Stimulated activated naive CD4-positive, alpha-beta T cell (primary cell): Measurements from ENCODE around the gene ASAP3.

Source experiments
- DNase-seq, 6 experiments: peaks; one replicate each; lab custom pipeline; 2025; lab: John Stamatoyannopoulos, UW

Gene ASAP3

GRCh38 chr1:23477359-23478144 is 6.4 kb downstream of the ASAP3 start:
- DNase-seq: no peak

GRCh38 chr1:23475641-23476040 is 8.3 kb downstream of the ASAP3 start:
- DNase-seq: no peak

GRCh38 chr1:23475134-23475628 is 8.8 kb downstream of the ASAP3 start:
- DNase-seq: no peak

DNA sequence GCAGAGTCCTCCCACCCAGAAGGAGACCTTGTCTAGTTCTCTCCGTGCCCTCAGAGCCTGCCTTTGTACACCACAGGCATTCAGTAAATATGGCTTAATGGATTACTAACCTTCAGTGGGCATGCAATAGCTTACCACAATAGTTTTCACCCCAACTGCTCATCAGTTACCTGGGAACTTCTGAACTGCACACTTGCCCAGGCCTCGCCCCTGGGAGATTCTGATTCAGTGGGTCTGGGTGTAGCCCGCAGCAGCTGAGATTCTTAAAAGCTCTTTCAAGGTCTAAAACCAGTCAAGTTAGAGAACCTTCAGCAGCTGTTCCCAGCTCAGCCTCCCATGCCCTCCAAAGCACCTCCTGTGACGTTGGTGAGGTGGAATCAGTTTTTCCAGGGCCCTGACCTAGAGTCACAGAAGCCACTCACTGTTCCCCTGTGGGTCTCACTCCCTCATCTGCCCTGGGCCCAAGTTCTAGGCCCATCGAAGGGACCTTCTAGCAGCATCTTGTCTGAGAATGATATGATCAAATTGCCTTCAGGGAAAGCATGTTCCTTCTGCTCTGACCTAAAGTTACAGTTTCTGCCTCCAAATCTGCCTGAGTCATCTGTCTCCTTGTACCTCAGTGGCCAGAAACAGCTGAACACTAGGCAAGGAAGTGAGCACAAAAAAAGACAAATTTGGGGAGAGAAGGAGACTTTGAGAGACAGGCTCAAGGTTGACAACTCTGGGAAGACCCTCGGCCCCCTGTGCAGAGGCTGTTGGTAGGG is 10.8 kb downstream of the ASAP3 start:
- DNase-seq: no peak

DNA sequence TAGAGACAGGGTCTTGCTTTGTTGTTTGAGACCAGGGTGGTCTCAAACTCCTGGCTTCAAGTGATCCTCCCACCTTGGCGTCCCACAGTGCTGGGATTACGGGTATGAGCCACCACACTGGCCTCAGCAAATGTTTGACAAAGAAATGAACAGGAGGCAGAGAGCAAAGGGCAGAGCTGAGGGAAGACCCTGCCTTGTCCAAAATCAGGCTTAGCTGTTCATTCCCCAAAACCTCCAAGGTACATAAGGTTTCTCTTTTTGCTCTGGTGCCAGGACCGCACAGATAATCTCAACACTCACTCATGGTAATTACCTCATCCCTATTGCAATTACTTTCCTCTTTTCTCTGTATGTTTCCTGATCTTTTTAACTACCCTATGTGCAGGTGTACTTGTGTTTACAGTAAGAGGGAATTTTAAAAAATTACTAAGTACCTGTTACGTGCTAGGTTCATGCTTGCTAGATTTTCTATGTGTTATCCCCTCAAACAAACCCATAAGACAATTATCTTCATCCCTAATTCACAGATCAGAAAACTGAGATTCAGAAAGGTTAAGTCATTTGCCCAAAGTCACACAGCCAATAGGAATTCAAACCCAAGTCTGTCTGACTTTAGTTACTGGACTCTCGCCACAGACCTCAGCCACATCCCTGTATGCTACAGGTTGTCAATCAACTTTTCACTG is 11.5 kb downstream of the ASAP3 start:
- no peak for DNase-seq

GRCh38 chr1:23471473-23472075 is 12.4 kb downstream of the ASAP3 start:
- no peak for DNase-seq

DNA sequence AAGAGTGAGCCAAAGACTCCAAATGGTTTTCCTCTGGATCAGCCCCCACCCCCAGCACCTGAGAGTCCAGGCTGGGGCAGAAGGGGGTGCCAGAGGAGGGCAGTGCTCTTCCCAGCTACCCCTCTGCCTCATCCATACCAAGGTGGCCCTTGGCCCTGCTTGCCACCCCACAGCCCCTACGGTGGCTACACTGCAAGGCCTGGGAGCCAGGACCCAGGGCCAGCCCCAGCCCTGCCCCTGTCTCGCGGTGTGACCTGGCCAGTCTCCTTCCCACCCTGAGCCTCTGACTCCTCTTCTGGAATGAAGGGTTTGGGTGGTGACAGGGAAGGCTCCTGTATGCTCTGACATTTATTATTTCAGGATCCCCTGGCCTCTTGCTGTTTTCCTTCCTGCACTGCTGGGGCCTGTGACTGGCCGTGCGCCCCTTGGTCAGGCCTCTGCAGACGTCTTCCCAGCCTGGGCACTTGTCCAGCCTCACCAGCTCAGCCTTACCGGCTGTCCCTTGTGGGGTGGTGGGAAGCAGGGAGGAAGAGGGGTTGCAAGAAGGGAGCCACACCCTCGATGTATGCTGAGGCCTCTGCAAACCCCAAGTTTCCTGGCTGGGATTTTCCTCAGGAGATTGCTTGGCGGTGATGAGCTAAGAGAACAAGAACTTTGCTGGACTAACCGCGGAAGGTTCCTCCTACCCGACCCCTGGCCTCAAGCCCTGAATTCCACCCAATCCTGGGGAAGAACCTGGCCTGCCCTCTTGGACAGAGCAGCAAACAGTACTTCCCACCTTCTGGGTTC is 13.5 kb downstream of the ASAP3 start:
- no peak for DNase-seq

- no peak for DNase-seq
These were observed 14.5 kb downstream of the ASAP3 start for GRCh38 chr1:23469372-23469982.

- DNase-seq: no peak
These were observed 17.5 kb downstream of the ASAP3 start for GRCh38 chr1:23466423-23466989.

DNA sequence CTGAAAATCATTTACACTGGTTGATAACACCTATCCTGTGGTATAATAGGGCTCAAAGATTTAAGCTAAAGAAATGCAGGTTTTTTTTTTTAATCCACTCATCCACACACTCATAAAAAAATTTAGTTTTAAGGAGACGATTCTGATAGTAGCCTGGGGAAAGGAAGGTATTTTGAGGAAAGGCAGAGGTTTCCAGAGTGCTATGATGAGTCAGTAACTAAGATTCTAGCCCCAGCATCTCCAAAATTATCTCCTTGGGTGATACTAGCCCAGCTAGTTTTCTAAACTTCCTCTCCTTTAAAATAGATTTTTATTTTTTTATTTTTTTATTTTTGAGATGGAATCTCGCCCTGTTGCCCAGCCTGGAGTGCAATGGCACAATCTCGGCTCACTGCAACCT is 20.7 kb downstream of the ASAP3 start:
- no peak for DNase-seq

DNA sequence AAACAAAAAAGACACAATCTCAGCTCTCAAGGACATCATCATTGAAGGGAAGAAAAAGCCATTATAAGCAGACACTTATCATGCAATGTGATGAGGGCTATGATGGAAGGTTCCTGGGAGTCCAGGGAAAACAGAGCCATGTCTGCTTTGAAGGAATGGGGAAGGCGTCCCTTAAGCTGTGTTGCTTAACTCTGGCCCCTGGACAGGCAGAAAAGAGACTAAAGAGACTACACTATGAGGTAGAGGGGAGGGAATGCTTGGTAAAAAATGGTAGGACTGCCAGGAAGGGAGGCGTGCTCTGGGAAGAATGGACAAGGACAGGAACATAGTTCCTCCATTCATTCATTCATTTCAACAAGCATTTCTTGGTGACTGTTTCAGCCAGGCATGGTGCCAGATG is 21.2 kb downstream of the ASAP3 start:
- DNase-seq: no peak

- no peak for DNase-seq
These were observed 22.9 kb downstream of the ASAP3 start for GRCh38 chr1:23461050-23461449.

DNA sequence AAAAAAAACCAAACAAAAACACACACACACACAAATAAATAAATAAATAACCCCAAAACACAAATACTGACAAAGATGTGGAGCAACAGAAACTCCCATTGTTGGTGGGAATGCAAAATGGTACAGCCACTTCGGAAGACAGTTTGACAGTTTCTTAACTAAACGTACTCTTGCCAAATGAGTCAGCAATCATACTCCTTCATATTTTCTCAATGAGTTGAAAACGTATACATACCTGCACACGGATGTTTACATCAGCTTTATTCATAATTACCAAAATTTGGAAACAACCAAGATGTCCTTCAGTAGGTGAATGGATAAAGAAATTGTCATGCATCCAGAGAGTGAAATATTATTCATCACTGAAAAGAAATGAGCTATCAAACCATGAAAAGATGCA is 23.5 kb downstream of the ASAP3 start:
- DNase-seq: no peak

DNA sequence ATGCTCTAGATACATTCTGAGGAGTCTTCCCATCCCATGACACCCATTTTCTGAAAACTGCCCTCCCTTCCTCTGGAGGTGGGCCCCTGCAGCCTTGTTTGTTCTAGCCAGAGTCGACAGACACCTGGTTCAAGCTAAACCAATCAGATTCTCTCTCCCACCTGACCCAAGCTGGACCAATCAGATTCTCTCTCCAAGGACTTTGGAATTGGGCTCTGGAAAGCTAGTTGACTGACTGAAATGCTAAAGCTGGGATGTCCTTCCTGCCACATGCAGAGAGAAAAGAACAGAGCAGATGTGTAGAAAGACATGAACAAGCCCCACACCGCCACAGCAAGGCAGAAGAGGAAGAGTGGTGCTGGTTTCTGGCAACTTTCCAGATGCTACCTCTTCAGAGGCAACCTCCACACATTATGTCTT is 24.6 kb downstream of the ASAP3 start:
- DNase-seq: no peak

- no peak for DNase-seq
These were observed 27.8 kb downstream of the ASAP3 start for GRCh38 chr1:23456226-23456625.

GRCh38 chr1:23453455-23454000 is 30.5 kb downstream of the ASAP3 start:
- DNase-seq: no peak

DNA sequence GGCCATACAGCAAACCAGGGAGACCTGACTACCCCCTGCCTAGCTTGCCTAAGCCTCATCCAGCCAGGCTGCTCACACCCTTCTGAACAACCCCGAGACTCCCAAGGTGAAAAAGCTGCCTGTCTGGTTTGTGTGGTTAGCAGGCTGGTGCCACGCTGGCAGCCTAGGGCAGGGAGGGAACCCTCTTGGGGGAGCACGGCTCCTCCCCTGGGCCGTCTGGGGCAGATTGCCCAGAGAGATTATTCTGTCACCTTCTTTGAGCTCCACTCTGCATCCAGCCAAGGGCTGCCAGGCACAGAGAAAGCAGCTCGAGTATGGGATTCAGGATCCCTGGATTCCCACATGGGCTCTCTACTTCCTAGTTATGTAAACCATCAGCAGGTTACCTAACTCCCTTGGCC is 32.0 kb downstream of the ASAP3 start:
- peak in 5 of 6 experiments; percentile 2 to 53 (median 25) for DNase-seq

DNA sequence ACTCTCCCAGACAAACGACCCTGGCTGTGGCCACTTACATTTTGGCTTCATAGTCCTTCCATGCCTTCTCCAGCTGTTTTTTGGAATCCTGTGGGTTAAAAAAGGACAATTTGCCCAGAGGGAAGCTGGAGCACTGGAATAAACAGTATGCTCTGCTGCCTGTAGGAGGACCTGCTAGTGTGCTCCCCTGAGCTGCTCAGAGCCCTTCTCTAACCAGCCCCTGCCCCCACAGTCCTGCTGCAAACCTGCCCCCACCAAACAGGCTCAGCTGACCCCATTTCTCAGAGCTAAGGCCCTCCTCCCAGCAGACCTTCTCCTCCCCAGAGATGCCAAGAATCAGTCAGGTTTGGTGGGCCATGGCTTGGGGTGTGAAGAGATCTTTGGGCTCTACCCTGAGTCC is 32.5 kb downstream of the ASAP3 start:
- no peak for DNase-seq

DNA sequence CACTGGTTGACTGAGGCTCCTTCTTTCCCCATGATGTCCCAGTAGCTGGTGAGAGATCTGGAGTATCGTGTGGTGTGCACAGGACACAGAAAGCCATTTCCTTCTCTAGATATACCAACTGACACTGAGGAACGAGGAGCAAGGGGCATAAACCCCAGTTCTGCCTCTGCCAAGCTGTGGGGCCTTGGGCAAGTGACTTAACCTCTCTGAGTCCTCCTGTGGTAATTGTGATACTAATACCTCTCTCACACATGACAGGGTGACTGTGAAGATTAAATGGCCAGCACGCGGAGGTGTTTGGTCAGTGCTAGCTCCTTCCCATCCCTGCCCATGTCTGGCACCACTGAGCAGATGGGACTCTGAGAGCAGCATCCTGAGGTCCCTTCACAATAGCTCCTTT is 33.1 kb downstream of the ASAP3 start:
- DNase-seq: no peak

GRCh38 chr1:23449958-23450357 is 34.0 kb downstream of the ASAP3 start:
- DNase-seq: no peak
